GM11168 (cell line): Measurements from ENCODE around the gene RPS6KA2.

Experiments used
- in situ Hi-C: fragments of 300-500 bp; cut with MboI; formaldehyde crosslinking; loops from one replicate; pipeline ENCODE4 v1.12.0; 2022; ENCODE audit warnings: low sequenced_read_pairs; ENCODE audit not compliant: unreplicated experiment

Gene RPS6KA2

DNA sequence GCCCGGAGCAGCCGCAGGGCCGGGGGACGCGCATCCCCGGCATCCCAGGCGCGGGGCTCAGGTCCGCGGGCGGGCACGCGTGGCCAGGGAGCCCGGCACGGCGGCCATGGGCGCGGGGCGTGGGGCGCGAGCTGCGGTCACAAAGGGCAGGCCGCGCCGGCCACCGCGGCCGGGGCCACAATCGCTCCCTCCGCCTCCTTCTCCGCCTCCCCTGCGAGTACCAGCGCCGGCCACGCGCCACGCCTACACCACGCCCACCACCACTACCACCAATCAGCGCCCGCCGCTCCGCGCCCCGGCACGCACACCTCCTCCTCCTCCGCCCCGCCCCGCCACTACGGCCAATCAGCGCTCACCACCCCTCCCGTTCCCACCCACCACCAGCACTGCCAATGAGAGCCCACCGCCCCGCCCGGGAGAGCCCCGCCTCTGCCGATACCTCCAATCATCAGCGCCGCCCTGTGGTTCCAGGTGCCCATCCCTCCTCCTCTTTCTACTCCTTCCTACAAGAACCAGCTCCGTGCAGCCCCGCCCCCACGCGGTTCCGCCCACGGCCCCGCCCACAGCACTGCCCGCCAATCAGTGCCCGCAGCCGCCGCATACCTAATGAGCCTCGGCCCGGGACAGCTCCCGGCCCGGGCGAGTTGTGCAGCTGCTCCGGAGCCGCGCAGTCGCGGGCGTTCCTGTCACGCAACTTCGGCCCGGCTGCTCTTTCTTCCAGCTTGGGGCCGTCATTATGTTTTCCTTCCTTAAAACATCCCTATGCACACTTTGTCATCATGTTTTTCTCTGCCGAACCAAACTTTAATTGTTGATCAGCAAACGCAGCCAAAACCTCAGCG lies at the start of gene RPS6KA2:
TSS of gene RPS6KA2 (minus strand) at position 219 of the 842 bp plus-strand sequence. CDS start 232 bp downstream, outside the sequence.
- in situ Hi-C loops = no loop called here

DNA sequence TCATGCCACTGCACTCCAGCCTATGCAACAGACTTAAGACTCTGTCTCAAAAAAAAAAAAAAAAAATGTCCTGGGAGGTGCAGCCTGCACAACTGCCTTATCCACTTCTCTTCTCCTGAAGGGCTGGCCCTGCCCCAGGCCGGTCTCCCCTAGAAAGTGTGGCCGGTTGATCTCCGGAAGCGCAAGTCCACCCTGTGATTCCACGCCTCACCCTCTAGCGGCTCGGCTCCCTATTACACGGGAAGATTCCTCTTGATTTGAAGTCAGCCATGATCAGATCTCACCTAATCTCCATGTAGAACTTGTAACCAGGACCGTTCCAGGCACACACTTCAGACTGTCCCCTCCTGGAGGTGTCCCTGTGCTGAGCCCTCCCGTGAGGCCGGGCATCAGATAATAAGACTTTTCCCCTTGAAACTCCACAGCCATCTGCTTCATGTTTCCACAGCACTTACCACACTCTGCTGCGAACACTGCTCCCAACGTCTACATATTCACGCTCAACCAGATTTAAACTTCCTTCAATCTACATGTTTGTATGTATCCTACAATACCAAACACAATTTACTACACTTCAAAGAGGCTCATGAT lies 49.3 kb upstream of the RPS6KA2 start:
- in situ Hi-C loops = no loop called here

DNA sequence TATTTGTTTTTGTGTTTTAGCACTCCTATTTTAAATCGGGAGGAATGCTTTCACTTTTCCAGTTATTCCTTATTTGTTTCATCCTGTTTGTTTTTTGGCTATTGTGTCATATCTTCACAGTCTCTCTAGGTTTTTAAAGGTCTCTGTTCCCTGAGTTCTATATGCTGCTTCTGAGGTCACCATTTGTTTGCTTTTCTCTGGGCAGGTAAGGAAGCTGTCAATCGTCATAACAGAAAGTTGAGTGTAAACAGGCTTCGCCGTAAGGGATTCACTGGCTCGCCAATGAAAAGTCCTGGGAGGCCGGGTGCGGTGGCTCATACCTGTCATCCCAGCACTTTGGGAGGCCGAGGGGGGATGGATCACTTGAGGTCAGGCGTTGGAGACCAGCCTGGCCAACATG lies 48.7 kb upstream of the RPS6KA2 start:
- in situ Hi-C loops = no loop called here

DNA sequence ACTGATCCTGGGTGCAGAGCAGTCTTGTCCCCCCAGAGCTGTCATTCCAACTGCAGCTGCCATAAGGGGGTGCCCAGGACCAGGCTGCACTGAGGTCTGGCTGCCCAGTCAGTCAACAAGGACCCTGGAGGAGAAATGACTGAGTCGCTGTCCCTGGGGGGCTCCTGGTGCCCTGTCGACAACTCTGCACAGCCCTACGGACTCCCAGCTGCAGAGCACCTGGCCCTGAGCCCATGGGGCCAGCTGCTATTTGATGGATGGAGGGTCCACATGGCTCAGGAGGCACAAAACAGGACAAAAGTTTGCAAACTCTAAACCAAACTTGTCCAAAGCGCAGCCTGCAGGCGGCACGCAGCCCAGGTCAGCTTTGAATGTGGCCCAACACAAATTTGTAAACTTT lies 46.3 kb upstream of the RPS6KA2 start:
- in situ Hi-C loops = no loop called here

DNA sequence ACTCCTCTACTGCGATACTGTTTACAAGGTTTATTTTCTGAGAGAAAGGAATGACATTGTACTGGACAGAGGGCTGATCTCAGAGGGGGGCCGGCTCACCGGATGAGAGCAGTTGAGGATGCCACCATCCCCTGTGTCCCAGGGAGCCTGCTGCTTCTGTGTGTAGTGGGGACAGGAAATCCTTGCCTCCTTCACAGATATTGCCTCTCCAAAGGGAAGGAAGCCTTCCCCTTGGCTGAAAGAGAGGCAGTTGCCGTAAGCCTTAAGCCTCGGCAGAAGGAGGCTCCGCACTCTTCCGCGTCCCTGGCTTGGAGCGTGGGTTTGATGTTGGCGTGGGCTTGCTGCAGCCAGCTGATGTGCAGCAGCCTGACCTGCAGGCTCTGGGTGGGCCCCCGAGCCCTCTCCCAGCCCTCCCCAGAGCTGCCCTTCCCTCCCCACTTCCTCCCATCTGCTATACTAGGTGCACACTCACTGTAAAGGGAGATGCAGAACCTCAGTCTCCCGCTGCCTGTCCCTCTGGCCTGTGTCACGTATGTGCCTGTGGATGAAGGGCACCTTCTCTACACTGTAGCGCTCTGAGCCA lies 45.7 kb upstream of the RPS6KA2 start:
- in situ Hi-C loops = no loop called here

DNA sequence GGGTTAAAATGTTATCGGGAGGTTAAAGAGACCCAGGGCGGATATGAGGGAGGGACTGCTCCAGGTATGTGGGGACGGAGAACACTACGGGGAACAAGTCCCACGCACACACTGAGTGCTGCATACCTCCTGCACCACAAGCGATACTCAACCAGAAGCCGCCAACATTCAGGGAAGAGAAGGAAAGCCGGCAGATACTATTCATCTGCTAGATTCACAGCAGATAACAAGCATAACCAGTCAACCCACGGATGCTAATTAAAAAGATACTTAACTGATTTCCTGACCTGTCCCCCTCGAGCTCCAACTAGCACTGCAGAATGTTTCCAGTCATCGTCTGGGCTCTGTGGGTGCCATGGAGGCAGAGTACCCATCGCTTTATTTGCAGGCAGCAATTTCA lies 45.1 kb upstream of the RPS6KA2 start:
- in situ Hi-C loops = no loop called here

DNA sequence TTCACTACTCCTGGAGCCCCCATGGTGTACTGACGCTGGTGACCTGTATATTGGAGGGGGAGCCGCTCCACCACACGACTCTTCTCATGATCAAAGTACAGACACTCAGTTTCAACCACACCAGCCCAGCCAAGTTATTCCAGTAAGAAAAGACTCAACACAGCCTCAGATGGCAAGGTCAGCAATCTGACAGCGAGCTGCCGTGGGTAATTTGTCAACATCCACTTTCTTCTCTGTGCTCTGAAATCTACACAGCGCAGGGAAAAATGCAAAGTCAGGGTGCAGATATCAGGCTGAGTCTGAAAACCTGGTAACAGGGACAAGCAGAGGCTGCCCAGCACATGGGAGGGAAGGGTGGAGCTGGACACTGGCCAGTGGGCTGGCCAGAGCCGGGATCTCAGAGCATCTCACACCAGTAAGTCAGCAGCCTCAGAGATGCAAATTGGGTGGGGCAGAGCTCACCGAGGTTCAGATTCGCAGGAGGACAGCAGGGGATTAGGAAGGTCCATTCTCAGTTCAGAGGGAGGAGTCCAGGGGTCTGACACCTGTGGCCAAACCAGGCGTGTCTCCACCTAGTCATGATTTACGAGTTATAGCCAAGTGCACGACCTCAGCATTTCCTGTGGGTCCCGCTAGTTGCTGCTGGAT lies 44.5 kb upstream of the RPS6KA2 start:
- in situ Hi-C loops = no loop called here

DNA sequence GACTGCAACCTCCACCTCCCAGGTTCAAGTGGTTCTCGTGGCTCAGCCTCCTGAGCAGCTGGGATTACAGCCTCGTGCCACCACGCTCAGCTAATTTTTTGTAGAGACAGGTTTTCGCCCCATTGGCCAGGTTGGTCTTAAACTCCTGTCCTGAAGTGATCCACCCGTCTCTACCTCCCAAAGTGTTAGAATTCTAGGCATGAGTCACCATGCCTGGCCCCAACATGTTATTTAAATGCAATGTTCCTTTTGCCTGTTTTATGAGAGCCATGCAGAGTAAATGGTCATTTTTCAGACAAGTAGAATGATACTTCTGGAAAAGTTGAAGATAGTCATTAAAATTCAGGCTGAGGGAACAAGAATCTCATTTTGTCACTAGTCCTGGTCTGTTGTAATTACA lies 43.8 kb upstream of the RPS6KA2 start:
- in situ Hi-C loops = no loop called here

DNA sequence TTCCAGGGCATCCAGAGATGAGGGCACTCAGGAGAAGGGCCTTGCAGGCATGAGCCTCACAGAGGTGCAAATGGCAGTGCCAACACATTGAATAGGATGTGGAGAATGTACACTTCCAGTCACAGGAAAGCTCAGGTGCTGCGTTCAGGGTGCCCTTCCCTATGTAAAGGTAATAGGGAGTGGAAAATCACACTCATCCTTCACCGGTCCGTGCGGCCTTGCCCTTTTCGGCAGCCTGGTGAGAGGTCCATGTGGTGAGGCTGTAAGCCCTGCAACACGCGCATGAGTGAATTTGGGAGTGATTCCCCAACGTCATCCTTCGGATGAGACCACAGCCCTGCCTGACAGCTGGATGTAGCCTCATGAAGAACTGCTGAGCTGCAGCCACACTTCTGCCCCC lies 43.0 kb upstream of the RPS6KA2 start:
- in situ Hi-C loops = no loop called here

DNA sequence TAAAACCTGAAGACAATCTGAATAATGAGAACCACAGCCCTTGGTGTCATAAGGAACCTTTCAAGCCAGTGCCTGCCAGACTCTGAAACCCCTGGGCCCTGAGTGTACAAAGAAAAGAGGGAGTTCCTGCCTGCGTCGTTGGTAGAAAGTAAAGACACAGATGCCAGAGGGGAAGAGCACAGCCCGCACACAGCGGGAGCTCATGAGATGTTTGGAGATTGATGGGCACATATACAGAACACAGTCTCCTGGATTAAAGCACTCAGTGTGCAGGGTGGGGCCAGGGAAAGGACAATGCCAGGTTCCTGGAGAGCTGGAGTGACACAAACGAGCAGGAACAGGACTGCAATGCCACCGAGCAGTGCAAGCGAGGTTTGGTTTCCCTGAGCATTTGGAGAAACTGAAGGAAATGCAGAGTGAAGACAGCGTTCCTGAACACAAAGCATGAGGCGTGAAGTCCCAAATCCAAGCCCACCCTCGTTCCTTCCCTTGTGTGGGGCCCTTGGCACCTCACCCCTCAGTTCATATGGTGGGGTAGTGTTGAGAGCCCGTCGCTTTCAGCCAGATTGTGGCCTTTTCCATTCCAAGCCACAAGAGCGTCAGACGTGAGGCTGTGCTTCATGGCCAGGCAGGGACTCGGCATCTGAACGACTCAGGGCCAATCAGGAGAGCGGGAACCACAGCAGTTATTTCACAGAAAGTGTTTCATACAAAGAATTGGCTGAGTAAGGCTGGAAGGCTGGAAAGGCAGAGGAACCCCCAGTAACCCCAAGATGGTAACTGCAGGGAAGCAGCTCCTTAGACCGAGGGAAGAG lies 41.0 kb upstream of the RPS6KA2 start:
- in situ Hi-C loops = no loop called here

DNA sequence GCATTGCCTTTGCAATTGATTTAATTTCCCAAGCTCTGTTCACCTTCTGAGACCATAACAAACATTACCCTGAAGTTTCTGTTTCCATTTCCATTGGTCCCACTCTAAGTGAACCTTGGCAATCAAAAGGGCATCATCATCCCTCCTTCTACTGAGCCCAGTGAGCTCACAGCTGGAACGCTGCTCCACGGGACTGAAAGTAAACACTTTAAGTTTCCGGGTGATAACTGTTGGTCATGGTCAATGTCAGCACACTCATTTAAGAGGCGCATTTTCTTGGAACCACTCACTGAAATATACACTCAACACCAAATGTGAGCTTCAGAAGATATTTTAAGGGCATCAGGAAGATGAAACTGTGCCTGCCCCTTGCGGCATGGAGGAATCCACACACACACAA lies 37.1 kb upstream of the RPS6KA2 start:
- in situ Hi-C loops = no loop called here

DNA sequence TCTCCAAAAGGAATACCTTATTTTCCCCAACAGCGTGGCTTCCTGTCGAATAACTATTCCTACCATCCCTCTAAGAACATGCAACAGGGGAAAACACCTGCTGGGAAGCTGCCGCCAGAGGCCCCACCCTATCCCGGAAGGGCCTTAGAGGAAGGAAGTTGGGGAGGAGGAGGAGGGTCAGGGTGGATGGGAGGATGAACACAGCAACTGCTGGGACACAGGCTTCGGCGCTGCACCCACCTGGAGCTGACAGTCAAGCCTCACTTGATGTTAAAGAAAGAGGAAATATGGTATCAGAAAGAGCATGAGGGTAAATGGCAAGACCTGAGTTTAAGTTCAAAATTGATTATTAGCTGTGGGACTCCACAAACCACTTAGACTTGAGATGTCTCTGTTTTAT lies 36.5 kb upstream of the RPS6KA2 start:
- in situ Hi-C loops = no loop called here

DNA sequence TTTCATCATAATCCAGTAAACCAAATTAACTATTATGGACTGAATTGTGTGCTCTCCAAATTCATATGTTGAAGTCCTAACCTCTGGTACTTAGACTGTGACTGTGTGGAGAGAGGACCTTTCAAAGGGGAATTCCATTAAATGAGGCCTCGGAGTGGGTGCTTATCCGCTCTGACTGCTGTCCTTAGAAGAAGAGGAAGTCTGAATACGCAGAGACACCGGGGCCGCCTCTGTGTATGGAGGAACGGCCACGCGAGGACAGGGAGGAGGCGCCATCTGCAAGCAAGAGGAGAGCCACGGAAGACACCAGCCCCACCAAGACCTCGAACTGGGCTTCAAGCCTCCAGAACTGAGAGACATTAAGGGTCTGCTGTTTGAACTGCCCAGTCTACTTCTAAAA lies 35.6 kb upstream of the RPS6KA2 start:
- in situ Hi-C loops = no loop called here

DNA sequence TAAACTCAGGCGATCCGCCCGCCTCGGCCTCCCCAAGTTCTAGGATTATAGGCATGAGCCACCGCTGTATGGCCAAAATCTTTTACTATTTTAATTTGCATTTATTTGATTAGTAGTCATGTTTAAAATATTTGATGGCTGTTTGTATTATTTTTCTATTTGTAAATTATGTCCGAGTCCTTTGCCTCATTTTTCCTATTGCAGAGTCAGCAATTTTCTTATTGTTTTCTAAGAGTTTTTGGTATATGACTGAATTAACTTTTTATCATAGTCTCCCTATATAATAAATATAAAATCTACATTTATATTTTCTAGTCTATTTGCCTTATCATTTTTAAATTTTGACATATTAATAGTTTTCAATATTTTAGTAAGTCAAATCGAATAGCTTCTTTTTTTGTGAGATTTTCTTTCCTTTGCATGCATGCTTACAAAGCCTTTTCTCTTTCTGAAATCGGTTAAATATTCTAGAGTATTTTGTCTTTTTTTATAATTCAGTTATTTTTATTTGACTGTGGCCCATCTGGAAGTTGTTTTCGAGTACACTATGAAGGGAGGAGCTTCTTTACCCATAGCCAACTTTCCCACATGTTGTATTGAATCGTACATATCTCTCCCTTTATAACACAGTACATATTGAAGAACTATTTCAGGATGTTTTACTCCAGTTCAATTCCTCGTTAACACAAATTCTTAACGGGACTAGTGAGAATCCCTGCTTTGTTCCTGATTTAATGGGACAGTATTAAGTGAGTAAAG lies 34.5 kb upstream of the RPS6KA2 start:
- in situ Hi-C loops = no loop called here

DNA sequence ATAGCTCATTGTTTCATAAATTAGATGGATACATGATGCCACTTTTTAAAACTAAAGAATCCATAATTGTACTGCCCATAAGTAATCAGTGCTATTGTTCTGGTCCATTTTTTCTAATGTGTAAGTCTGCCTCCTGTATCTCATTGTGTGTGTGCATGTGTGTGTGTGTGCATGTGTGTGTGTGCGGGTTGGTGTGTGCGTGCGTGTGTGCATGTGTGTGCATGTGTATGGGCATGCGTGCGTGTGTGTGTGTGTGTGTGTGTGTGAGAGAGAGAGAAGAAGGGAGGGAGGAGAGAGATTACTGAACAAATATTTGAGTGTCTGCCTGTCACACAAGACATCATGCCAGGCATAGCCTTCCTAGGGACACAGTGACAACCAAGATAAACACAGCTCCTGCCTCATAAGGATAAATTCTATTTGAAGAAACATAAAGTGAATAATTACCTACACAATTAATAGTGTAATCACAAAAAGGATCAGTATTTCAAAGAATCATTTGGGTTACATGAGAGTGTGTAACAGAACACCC lies 33.2 kb upstream of the RPS6KA2 start:
- in situ Hi-C loops = no loop called here

DNA sequence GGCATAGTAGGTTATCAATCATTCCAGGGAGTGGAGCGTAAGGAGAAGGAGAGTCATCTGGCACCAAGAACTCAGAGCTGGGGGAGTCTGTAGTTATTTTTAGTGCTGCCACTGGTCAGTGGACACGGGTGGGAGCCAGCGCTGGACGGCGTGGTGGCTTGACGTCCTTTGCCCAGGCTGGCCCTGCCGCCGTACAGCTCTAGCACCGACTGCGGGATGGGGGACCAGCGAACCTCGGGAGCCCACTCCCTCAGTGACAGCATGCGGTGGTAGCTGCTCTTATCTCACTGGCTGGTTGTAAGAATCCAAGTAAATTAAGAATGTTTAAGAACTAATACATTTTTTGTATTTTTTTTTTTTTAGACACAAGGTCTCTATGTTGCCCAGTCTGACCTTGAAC lies 32.5 kb upstream of the RPS6KA2 start:
- in situ Hi-C loops = no loop called here

DNA sequence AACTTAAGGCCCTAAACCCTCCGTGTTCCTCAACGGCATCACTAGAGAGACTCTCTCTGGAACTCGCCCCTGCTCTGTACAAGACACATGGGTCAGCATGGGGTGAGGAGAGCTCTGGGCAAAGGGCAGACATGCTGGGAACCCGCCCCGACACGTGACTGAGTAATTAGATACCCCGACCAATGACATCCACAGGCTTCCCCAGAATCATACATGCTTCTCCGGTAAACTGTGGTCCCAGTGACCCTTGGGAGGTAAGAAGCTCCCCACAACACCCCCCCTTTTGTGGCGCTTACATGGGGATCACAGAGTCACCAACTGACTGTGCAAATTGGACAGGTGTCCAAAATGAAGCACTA lies 31.7 kb upstream of the RPS6KA2 start:
- in situ Hi-C loops = no loop called here

DNA sequence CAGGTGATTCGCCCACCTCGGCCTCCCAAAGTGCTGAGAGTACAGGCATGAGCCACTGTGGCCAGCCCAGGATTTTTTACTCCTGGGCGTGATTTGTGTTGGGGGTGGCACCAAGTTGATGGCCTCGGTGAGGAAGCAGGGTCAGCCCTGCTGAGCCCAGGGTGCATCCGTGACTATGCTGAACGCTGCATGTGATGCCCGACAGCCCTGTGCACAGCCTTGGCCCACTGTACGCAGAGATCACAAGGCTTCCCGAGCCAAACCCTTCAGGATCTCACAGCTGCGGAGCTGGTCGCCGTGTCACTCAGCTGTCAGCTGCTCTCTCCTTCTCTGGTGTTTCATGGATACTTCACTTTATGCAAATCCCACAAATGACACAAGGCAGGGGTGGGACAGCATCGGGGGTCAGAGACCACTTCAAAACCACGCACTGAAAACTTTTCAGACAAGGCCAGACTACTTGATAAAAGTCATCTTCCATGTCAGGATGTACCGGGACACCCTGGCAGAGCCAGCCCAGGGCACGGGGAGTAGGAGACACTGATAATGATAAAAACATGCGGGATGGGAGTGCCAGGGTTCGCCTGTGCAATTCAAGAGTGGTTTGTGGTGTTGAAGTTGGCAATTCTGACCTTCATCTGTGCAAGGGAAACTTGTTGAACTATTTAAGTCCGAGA lies 31.2 kb upstream of the RPS6KA2 start:
- in situ Hi-C loops = no loop called here

DNA sequence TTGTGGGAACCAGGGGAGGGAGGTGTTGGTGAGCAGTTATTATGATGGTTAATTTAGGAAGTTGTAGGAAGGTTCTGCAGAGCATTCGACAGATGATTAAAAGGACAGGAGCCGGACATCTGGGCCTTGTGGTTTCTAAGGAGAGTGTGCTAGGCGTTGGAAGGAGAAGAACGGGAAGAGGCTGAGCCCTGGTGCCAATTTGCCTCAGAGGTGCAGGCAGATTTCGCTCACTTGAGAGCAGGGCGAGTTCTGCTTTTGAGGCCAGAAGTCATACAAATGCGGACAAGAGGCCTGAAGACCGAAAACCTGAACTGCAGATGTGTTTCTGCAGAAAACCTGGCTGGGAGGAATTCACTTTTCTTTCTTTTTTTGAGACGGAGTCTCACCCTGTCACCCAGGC lies 30.5 kb upstream of the RPS6KA2 start:
- in situ Hi-C loops = no loop called here
